Stomach smooth muscle (tissue), 2 donors: ENCODE results near the gene ASTE1.
"Not testable (repeated sequence)": the region's sequence is repeated elsewhere in the genome, so short reads cannot be mapped to it uniquely, and the experiment has no call there.

Experiments used
- H3K27ac ChIP-seq: one replicate; pipeline ENCODE4 v1.7.0; 2013; ENCODE audit warnings: mild to moderate bottlenecking, low read length, inconsistent platforms
- H3K27me3 ChIP-seq, 2 donors: one replicate each; pipeline ENCODE4 v1.7.0; 2013; ENCODE audit warnings: low read length in 2 of 2; ENCODE audit not compliant: insufficient read depth in 2 of 2, control insufficient read depth in 1 of 2
- H3K36me3 ChIP-seq, 2 donors: one replicate each; pipeline ENCODE4 v1.7.0; 2013; ENCODE audit warnings: low read length in 2 of 2; ENCODE audit not compliant: control insufficient read depth in 2 of 2, insufficient read depth in 2 of 2
- H3K4me1 ChIP-seq: one replicate; pipeline ENCODE4 v1.7.0; 2013; ENCODE audit warnings: low read length; ENCODE audit not compliant: control insufficient read depth, insufficient read depth
- H3K4me3 ChIP-seq, 2 donors: one replicate each; pipeline ENCODE4 v1.7.0; 2013; ENCODE audit warnings: low read length in 2 of 2
- H3K9ac ChIP-seq, 2 donors: one replicate each; pipeline ENCODE4 v1.7.0; 2013; ENCODE audit warnings: low read length in 2 of 2, mild to moderate bottlenecking in 1 of 2
- H3K9me3 ChIP-seq, 2 donors: one replicate each; pipeline ENCODE4 v1.7.0; 2013; ENCODE audit warnings: low read length in 2 of 2; ENCODE audit not compliant: control insufficient read depth in 2 of 2
- donor health status: healthy.
- donor health status: Pancreatic carcinoma.

ASTE1 gene

GRCh38 chr3:130976706-130977105 is 49.9 kb downstream of the ASTE1 start:
- Histone ChIP-seq H3K4me3 (no peak overlapping the region), H3K4me1 (no peaks in the 10 kb centered on the region), H3K27ac (no peak overlapping the region), H3K36me3 (peaks cover 17 to 24% of the 10 kb centered on the region in 2 donors), H3K27me3 (no peaks in the 10 kb centered on the region), H3K9me3 (no peaks in the 10 kb centered on the region), H3K9ac (no peak overlapping the region)

- Histone ChIP-seq H3K9me3 (no peaks in the 10 kb centered on the region), H3K27ac (no peak overlapping the region), H3K9ac (no peak overlapping the region), H3K27me3 (no peaks in the 10 kb centered on the region), H3K4me3 (no peak overlapping the region), H3K36me3 (peaks cover 20 to 34% of the 10 kb centered on the region in 2 donors), H3K4me1 (no peaks in the 10 kb centered on the region)
Observed at GRCh38 chr3:130975251-130975650, 51.4 kb downstream of the ASTE1 start.

GRCh38 chr3:130974201-130974600 is 52.4 kb downstream of the ASTE1 start:
- no peaks in the 10 kb centered on the region for H3K9me3 ChIP-seq
- no peaks in the 10 kb centered on the region for H3K4me1 ChIP-seq
- no peak overlapping the region for H3K27ac ChIP-seq
- H3K27me3 ChIP-seq: no peaks in the 10 kb centered on the region
- peaks cover 23 to 34% of the 10 kb centered on the region in 2 donors for H3K36me3 ChIP-seq
- no peak overlapping the region for H3K9ac ChIP-seq
- H3K4me3 ChIP-seq: no peak overlapping the region

GRCh38 chr3:130973406-130973805 is 53.2 kb downstream of the ASTE1 start:
- H3K27ac ChIP-seq: no peak overlapping the region
- H3K36me3 ChIP-seq: peaks cover 24 to 41% of the 10 kb centered on the region in 2 donors
- no peak overlapping the region for H3K4me3 ChIP-seq
- H3K9me3 ChIP-seq: no peaks in the 10 kb centered on the region
- no peaks in the 10 kb centered on the region for H3K4me1 ChIP-seq
- no peaks in the 10 kb centered on the region for H3K27me3 ChIP-seq
- H3K9ac ChIP-seq: no peak overlapping the region

GRCh38 chr3:130972592-130972991 is 54.0 kb downstream of the ASTE1 start:
- H3K36me3 ChIP-seq: peaks cover 24 to 45% of the 10 kb centered on the region in 2 donors

GRCh38 chr3:130971208-130971607 is 55.4 kb downstream of the ASTE1 start:
- no peaks in the 10 kb centered on the region for H3K27me3 ChIP-seq
- no peak overlapping the region for H3K9ac ChIP-seq
- peaks cover 21 to 46% of the 10 kb centered on the region in 2 donors for H3K36me3 ChIP-seq
- no peak overlapping the region for H3K27ac ChIP-seq
- no peaks in the 10 kb centered on the region for H3K4me1 ChIP-seq
- H3K9me3 ChIP-seq: no peaks in the 10 kb centered on the region
- H3K4me3 ChIP-seq: no peak overlapping the region

More at GRCh38 chr3:130972592-130972991, 54.0 kb downstream of the ASTE1 start:
- H3K4me3 ChIP-seq, H3K9ac ChIP-seq, H3K4me1 ChIP-seq, H3K27me3 ChIP-seq, H3K27ac ChIP-seq, H3K9me3 ChIP-seq: not testable (repeated sequence)

GRCh38 chr3:130969621-130970020 is 57.0 kb downstream of the ASTE1 start:
- Histone ChIP-seq H3K9me3 (no peaks in the 10 kb centered on the region), H3K4me1 (no peaks in the 10 kb centered on the region), H3K9ac (no peak overlapping the region), H3K4me3 (no peak overlapping the region), H3K27ac (no peak overlapping the region), H3K36me3 (peaks cover 29 to 41% of the 10 kb centered on the region in 2 donors), H3K27me3 (no peaks in the 10 kb centered on the region)

- no peak overlapping the region for H3K27ac ChIP-seq
- no peak overlapping the region for H3K4me3 ChIP-seq
- no peak overlapping the region for H3K9ac ChIP-seq
- peaks cover 29 to 36% of the 10 kb centered on the region in 2 donors for H3K36me3 ChIP-seq
- H3K9me3 ChIP-seq: no peaks in the 10 kb centered on the region
- H3K4me1 ChIP-seq: no peaks in the 10 kb centered on the region
- H3K27me3 ChIP-seq: no peaks in the 10 kb centered on the region
Observed at GRCh38 chr3:130968221-130968620, 58.4 kb downstream of the ASTE1 start.

GRCh38 chr3:130967281-130967680 is 59.3 kb downstream of the ASTE1 start:
- H3K27ac ChIP-seq: no peak overlapping the region
- H3K36me3 ChIP-seq: peaks cover 29 to 36% of the 10 kb centered on the region in 2 donors
- no peaks in the 10 kb centered on the region for H3K9me3 ChIP-seq
- no peaks in the 10 kb centered on the region for H3K27me3 ChIP-seq
- H3K9ac ChIP-seq: no peak overlapping the region
- H3K4me3 ChIP-seq: no peak overlapping the region
- no peaks in the 10 kb centered on the region for H3K4me1 ChIP-seq

- H3K4me1 ChIP-seq: no peaks in the 10 kb centered on the region
- H3K9ac ChIP-seq: no peak overlapping the region
- H3K9me3 ChIP-seq: no peaks in the 10 kb centered on the region
- no peak overlapping the region for H3K4me3 ChIP-seq
- no peaks in the 10 kb centered on the region for H3K27me3 ChIP-seq
- H3K36me3 ChIP-seq: peaks cover 30 to 34% of the 10 kb centered on the region in 2 donors
- H3K27ac ChIP-seq: no peak overlapping the region
Observed at GRCh38 chr3:130963878-130964277, 62.7 kb downstream of the ASTE1 start.
